ENCODE data around the gene TAC3. TPM values are rescaled to one million over a fixed set of nuclear protein-coding genes. Genes with fewer than 3 reads are reported as not detected.
"Not testable (repeated sequence)": the region's sequence is repeated elsewhere in the genome, so short reads cannot be mapped to it uniquely, and the experiment has no call there.

Gene TAC3
- total RNA-seq, 1 experiment from 2014 or later: 3.1 TPM

DNA sequence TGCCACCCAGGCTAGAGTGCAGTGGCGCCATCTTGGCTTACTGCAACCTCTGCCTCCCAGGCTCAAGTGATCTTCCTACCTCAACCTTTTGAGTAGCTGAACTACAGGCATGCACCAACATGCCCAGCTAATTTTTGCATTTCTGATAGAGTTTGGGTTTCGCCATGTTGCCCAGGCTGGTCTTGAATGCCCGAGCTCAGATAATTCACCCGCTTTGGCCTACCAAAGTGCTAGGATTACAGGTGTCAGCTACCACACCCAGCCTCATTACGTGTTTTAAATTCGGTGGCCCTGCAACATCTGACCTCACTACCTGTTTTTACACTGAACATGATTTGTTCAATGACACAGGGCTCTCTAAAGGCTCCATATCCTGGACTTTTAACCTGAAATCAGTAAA is 36.1 kb downstream of the TAC3 start:
- Histone ChIP-seq H3K4me1 (no peaks in the 10 kb centered on the region), H3K27me3 (replicated peaks; ENCODE audit: control insufficient read depth, insufficient read depth, low read length) (no peaks in the 10 kb centered on the region), H3K36me3 (ENCODE audit: control insufficient read depth, insufficient read depth, low read length) (no peaks in the 10 kb centered on the region), H3K9me3 (no peaks in the 10 kb centered on the region), H3K4me3 (ENCODE audit: low read depth, low read length) (no peak overlapping the region)
- no peak for DNase-seq
- ChIA-PET CTCF (no interaction called here), POLR2A (no interaction called here)
- intact Hi-C loops (cut with micrococcal nuclease; ENCODE audit: unreplicated experiment): no loop called here
- Mint-ChIP-seq H3K4me1 (ENCODE audit: low read depth, unreplicated experiment) (no peaks in the 10 kb centered on the region), H3K4me3 (ENCODE audit: unreplicated experiment) (no peak overlapping the region), H3K36me3 (ENCODE audit: insufficient read depth, unreplicated experiment) (no peaks in the 10 kb centered on the region), H3K27me3 (ENCODE audit: insufficient read depth, unreplicated experiment) (no peaks in the 10 kb centered on the region), H3K27ac (ENCODE audit: unreplicated experiment) (no peak overlapping the region), H3K9me3 (ENCODE audit: unreplicated experiment) (no peaks in the 10 kb centered on the region)
- BruUV-seq (replicated peaks): no TSS peak
- TF ChIP-seq, protein P1, sequence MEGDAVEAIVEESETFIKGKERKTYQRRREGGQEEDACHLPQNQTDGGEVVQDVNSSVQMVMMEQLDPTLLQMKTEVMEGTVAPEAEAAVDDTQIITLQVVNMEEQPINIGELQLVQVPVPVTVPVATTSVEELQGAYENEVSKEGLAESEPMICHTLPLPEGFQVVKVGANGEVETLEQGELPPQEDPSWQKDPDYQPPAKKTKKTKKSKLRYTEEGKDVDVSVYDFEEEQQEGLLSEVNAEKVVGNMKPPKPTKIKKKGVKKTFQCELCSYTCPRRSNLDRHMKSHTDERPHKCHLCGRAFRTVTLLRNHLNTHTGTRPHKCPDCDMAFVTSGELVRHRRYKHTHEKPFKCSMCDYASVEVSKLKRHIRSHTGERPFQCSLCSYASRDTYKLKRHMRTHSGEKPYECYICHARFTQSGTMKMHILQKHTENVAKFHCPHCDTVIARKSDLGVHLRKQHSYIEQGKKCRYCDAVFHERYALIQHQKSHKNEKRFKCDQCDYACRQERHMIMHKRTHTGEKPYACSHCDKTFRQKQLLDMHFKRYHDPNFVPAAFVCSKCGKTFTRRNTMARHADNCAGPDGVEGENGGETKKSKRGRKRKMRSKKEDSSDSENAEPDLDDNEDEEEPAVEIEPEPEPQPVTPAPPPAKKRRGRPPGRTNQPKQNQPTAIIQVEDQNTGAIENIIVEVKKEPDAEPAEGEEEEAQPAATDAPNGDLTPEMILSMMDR (IDR thresholded peaks at IDR 0.05; ENCODE audit: insufficient read depth in 1 of 2, low read depth in 1 of 2, low read length in 1 of 2, severe bottlenecking in 1 of 2, unreplicated experiment in 1 of 2): no peak

DNA sequence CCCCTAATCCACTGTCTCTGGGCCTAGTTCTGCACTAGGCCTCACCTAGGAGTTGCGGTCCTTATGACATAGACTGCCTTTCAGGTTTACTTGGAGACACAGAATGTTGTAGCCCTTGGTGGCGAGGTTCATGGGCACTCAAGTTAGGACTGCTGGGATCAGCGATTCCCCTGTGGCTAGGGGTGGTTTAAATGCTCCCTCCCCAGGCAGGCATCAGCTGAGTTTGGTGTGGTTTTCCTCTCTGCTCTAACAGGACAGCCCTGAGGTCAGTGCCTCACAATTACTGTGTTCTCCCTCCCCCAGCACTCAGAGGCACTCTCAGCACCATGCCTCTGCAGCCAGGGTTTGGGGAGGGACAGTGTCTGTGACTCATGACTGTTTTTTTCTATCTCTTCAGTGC is 36.7 kb downstream of the TAC3 start:
- TF ChIP-seq, protein P1 (IDR thresholded peaks at IDR 0.05; ENCODE audit: insufficient read depth in 1 of 2, low read depth in 1 of 2, low read length in 1 of 2, severe bottlenecking in 1 of 2, unreplicated experiment in 1 of 2): no peak
- Mint-ChIP-seq H3K4me3 (ENCODE audit: unreplicated experiment) (no peak overlapping the region), H3K36me3 (ENCODE audit: insufficient read depth, unreplicated experiment) (no peaks in the 10 kb centered on the region), H3K27ac (ENCODE audit: unreplicated experiment) (no peak overlapping the region), H3K9me3 (ENCODE audit: unreplicated experiment) (no peaks in the 10 kb centered on the region), H3K27me3 (ENCODE audit: insufficient read depth, unreplicated experiment) (no peaks in the 10 kb centered on the region), H3K4me1 (ENCODE audit: low read depth, unreplicated experiment) (no peaks in the 10 kb centered on the region)
- H3K4me3 ChIP-seq (ENCODE audit: low read depth, low read length): no peak overlapping the region
- H3K27me3 ChIP-seq (replicated peaks; ENCODE audit: control insufficient read depth, insufficient read depth, low read length): no peaks in the 10 kb centered on the region
- no peak for DNase-seq
- no peaks in the 10 kb centered on the region for H3K9me3 ChIP-seq
- H3K36me3 ChIP-seq (ENCODE audit: control insufficient read depth, insufficient read depth, low read length): no peaks in the 10 kb centered on the region
- H3K4me1 ChIP-seq: no peaks in the 10 kb centered on the region
- ChIA-PET CTCF (no interaction called here), POLR2A (no interaction called here)
- intact Hi-C loops (cut with micrococcal nuclease; ENCODE audit: unreplicated experiment): no loop called here
- BruUV-seq (replicated peaks): no TSS peak

DNA sequence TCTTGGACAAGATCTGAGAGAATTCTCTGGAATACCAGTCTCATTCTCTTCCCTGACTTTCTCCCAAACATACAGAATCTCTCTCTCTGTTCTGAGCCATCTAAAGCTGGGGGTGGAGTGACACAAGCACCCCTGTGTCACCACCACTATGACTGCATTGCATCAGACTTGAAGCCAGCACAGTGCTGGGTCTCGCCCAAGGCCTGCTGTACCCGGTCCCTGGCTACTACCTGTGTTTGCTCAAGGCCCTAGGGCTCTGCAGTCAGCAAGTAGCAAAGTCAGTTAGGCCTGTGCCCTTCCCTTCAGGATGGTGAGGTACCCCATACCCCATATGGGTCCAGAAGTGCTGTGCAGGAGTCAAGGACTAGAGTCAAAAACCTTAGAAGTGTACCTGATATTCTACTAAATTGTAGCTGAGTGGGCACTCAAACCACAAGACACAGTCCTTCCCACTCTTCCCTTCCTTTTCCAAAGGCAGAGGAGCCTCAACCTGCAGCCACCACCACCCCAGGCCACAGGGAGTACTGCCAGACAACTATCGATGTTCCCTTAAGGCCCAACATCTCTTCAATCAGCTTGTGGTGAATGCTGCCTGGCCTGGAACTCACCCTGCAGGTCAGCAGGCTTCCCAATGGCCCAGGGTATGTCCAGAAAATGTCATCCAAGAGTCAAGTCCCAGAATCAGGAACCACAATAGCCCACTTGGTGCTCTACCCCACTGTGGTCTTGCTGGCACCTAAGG is 37.8 kb downstream of the TAC3 start:
- ChIA-PET POLR2A (no interaction called here), CTCF (no interaction called here)
- Mint-ChIP-seq H3K27ac (ENCODE audit: unreplicated experiment) (no peak overlapping the region), H3K36me3 (ENCODE audit: insufficient read depth, unreplicated experiment) (no peaks in the 10 kb centered on the region), H3K4me3 (ENCODE audit: unreplicated experiment) (no peak overlapping the region), H3K27me3 (ENCODE audit: insufficient read depth, unreplicated experiment) (no peaks in the 10 kb centered on the region), H3K9me3 (ENCODE audit: unreplicated experiment) (no peaks in the 10 kb centered on the region), H3K4me1 (ENCODE audit: low read depth, unreplicated experiment) (no peaks in the 10 kb centered on the region)
- BruUV-seq (replicated peaks): no TSS peak
- H3K4me1 ChIP-seq: no peaks in the 10 kb centered on the region
- H3K9me3 ChIP-seq: no peaks in the 10 kb centered on the region
- no peaks in the 10 kb centered on the region for H3K27me3 ChIP-seq (replicated peaks; ENCODE audit: control insufficient read depth, insufficient read depth, low read length)
- no peak for DNase-seq
- TF ChIP-seq, protein P1 (IDR thresholded peaks at IDR 0.05; ENCODE audit: insufficient read depth in 1 of 2, low read depth in 1 of 2, low read length in 1 of 2, severe bottlenecking in 1 of 2, unreplicated experiment in 1 of 2): no peak
- H3K4me3 ChIP-seq (ENCODE audit: low read depth, low read length): no peak overlapping the region
- intact Hi-C loops (cut with micrococcal nuclease; ENCODE audit: unreplicated experiment): no loop called here
- H3K36me3 ChIP-seq (ENCODE audit: control insufficient read depth, insufficient read depth, low read length): no peaks in the 10 kb centered on the region

DNA sequence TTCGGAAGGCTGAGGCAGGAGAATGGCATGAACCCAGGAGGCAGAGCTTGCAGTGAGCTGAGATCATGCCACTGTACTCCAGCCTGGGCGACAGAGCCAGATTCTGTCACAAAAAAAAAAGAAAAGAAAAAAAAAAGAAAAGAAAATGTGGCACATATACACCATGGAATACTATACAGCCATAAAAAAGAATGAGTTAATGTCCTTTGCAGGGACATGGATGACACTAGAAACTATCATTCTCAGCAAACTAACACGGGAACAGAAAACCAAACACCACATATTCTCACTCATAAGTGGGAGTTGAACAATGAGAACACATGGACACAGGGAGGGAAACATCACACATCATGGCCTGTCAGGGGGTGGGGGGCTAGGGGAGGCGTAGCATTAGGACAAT is 39.0 kb downstream of the TAC3 start:
- H3K4me3 Mint-ChIP-seq (ENCODE audit: unreplicated experiment); H3K36me3 Mint-ChIP-seq (ENCODE audit: insufficient read depth, unreplicated experiment); intact Hi-C loops (cut with micrococcal nuclease; ENCODE audit: unreplicated experiment); H3K27me3 Mint-ChIP-seq (ENCODE audit: insufficient read depth, unreplicated experiment); H3K27ac Mint-ChIP-seq (ENCODE audit: unreplicated experiment); H3K4me3 ChIP-seq (ENCODE audit: low read depth, low read length); DNase-seq; H3K4me1 ChIP-seq; CTCF ChIA-PET; H3K36me3 ChIP-seq (ENCODE audit: control insufficient read depth, insufficient read depth, low read length); H3K9me3 ChIP-seq; BruUV-seq (replicated peaks); POLR2A ChIA-PET; H3K9me3 Mint-ChIP-seq (ENCODE audit: unreplicated experiment); H3K27me3 ChIP-seq (replicated peaks; ENCODE audit: control insufficient read depth, insufficient read depth, low read length); H3K4me1 Mint-ChIP-seq (ENCODE audit: low read depth, unreplicated experiment): not testable (repeated sequence)

DNA sequence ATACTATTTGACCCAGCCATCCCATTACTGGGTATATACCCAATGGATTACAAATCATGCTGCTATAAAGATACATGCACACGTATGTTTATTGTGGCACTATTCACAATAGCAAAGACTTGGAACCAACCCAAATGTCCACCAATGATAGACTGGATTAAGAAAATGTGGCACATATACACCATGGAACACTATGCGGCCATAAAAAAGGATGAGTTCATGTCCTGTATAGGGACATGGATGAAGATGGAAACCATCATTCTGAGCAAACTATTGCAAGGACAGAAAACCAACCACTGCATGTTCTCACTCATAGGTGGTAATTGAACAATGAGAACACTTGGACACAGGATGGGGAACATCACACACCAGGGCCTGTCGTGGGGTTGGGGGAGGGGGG is 42.1 kb downstream of the TAC3 start:
- H3K9me3 Mint-ChIP-seq (ENCODE audit: unreplicated experiment); BruUV-seq (replicated peaks); H3K27me3 Mint-ChIP-seq (ENCODE audit: insufficient read depth, unreplicated experiment); H3K36me3 Mint-ChIP-seq (ENCODE audit: insufficient read depth, unreplicated experiment); intact Hi-C loops (cut with micrococcal nuclease; ENCODE audit: unreplicated experiment); H3K4me3 ChIP-seq (ENCODE audit: low read depth, low read length); H3K4me3 Mint-ChIP-seq (ENCODE audit: unreplicated experiment); H3K27ac Mint-ChIP-seq (ENCODE audit: unreplicated experiment); DNase-seq; H3K9me3 ChIP-seq; POLR2A ChIA-PET; H3K4me1 ChIP-seq; H3K27me3 ChIP-seq (replicated peaks; ENCODE audit: control insufficient read depth, insufficient read depth, low read length); H3K4me1 Mint-ChIP-seq (ENCODE audit: low read depth, unreplicated experiment); H3K36me3 ChIP-seq (ENCODE audit: control insufficient read depth, insufficient read depth, low read length); CTCF ChIA-PET: not testable (repeated sequence)

All from Caco-2 (cell line).